Glomerular endothelial cell (primary cell): Measurements from ENCODE around the gene RGMA. TPM values are rescaled to one million over a fixed set of nuclear protein-coding genes. Genes with fewer than 3 reads are reported as not detected.
"Not testable (repeated sequence)": the region's sequence is repeated elsewhere in the genome, so short reads cannot be mapped to it uniquely, and the experiment has no call there.

Source experiments
- DNase-seq: peaks from one replicate; pipeline ENCODE4 v3.0.0-alpha.2; 2011; ENCODE audit warnings: low read depth, low spot score; ENCODE audit errors: extremely low read depth
- total RNA-seq: library from RNA; depleted of rRNA; stranded (reverse); fragments of >200 nt; gene quantifications from 2 replicates; pipeline ENCODE4 v1.2.3, GENCODE V29; 2015

The RGMA gene
- total RNA-seq, 1 donor from 2014 or later: 0.35 TPM

GRCh38 chr15:93067649-93068085 lies 21.3 kb downstream of the RGMA start:
- no peak for DNase-seq

- no peak for DNase-seq
Measured at GRCh38 chr15:93066834-93067648, 22.0 kb downstream of the RGMA start.

GRCh38 chr15:93066224-93066681 lies 22.8 kb downstream of the RGMA start:
- DNase-seq: no peak

- no peak for DNase-seq
Measured at GRCh38 chr15:93065641-93066045, 23.4 kb downstream of the RGMA start.

DNA sequence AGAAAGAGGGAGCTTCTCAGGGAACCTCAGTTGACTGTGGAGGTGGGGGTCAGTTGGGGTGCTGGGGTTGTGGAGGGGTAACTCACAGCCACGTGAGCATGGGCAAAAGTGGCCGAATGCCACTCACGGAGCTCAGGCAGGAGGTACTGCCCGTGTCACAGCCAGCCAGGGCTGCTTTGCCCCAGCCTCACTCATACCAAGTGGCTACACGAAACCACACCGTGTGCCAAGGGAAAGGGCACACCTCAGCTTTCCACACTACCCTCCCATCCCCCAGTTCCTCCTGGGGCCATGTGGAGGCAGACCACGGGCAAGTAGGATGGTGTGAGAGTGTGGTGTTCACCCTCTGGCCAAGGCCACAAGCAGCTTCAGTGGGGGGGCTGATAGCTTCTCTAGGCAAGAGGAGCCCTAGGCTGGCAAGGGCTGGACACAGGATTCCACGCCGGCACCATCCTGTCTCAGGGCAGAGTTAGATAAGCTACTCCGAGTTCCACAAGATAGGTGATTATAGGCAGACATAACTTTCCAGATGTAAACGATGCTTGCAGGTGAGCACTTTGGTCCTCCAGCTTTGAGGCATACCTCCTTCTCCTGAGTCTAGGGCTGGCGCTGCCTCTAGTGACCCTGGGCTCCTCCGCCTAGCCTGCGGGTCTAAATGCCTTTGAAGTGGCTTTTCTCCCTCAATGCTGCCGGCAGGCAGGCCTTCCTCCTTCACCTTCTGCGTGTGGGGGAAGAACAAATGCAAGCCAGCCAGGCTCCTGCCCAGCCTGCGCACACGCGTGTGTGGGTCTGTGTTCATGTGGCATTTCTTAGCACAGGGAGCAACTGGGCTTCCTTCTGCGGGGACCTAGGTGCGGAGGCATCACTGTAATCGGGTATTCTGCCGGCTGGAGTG lies 25.0 kb downstream of the RGMA start:
- DNase-seq: no peak

GRCh38 chr15:93063262-93063671 lies 25.7 kb downstream of the RGMA start:
- no peak for DNase-seq

GRCh38 chr15:93062628-93063261 lies 26.3 kb downstream of the RGMA start:
- DNase-seq: not testable (repeated sequence)

GRCh38 chr15:93060336-93061248 lies 28.4 kb downstream of the RGMA start:
- DNase-seq: no peak

- DNase-seq: no peak
Measured at GRCh38 chr15:93059442-93059841, 29.6 kb downstream of the RGMA start.

DNA sequence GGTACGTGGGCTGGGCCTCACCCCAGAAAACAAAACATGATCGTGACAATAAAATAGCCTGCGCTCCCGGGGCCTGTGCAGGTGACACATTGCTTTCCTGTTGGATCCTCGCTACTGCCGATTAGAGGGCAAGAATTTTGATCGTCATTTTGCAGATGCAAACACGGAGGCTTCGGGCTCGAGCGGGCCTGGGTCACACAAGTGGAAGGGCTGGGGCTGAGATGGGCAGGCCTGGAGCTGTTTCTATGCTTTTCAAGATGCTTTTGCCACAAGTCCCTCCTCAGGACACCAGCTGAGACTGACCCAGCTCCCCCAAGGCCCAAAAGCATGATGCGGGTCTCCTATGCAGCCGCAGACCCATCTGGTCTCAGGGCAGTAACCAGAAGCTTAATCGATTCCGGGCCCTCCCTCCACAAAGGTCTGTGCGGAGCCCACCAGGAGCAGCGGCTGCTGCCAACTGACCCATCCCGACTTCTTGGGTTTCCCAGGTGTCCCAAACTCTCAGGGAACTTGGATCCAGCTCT lies 30.0 kb downstream of the RGMA start:
- no peak for DNase-seq

- no peak for DNase-seq
Measured at GRCh38 chr15:93058128-93058527, 30.9 kb downstream of the RGMA start.

- DNase-seq: no peak
Measured at GRCh38 chr15:93057618-93058017, 31.4 kb downstream of the RGMA start.

- DNase-seq: no peak
Measured at GRCh38 chr15:93056836-93057235, 32.2 kb downstream of the RGMA start.

DNA sequence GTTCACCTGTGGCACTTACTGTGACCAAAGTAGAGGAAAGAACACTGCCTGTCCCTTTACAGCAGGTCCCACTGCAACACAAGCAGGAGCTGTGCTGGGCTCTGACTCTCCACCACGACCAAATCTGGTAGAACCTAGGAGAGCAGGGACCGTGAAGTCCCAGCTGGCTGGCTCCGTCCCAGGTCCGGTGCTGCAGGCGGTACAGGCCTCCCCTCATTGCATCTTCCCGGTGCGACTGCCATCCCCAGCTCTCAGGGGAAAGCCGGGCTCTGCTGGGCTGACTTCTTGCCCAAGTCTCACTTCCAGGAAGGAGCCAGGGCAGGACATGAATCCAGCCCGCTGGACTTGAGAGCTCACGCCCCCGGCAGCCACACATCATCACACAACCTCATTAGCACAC lies 33.8 kb downstream of the RGMA start:
- DNase-seq: no peak

GRCh38 chr15:93052090-93052879 lies 36.7 kb downstream of the RGMA start:
- no peak for DNase-seq

GRCh38 chr15:93051236-93052089 lies 37.5 kb downstream of the RGMA start:
- DNase-seq: no peak

GRCh38 chr15:93050648-93051047 lies 38.4 kb downstream of the RGMA start:
- no peak for DNase-seq

- no peak for DNase-seq
Measured at GRCh38 chr15:93049914-93050578, 39.0 kb downstream of the RGMA start.
